HG03039 (cell line): Measurements from ENCODE around the gene PROSER1.
"Not testable (repeated sequence)": the region's sequence is repeated elsewhere in the genome, so short reads cannot be mapped to it uniquely, and the experiment has no call there.

Experiments
- ATAC-seq: cut with Tn5 transposase; IDR thresholded peaks from one replicate; pipeline ENCODE4 v1.9.1; 2021; ENCODE audit warnings: mild to moderate bottlenecking, moderate library complexity; ENCODE audit not compliant: unreplicated experiment

Gene PROSER1

GRCh38 chr13:39032150-39032549 is 5.7 kb downstream of the PROSER1 start:
- no peak for ATAC-seq

DNA sequence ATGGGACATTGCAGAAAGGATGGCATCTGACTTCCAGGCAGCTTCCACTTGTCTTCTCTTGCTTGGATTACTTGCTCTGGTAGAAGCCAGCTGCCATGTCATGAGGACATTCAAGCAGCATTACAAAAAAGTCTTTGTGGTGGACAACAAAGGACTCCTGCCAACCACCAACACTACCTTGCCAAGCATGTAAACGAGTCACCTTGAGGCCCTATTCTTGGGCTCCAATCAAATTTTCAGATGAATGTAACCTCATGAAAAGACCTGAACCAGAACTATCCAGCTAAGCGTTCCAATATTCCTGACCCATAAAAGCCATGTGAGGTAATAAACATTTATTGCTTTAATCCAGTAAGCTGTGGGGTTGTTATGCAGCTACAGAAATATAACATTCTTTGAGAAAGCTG is 12.5 kb downstream of the PROSER1 start:
- no peak for ATAC-seq

GRCh38 chr13:39023761-39024160 is 14.1 kb downstream of the PROSER1 start:
- no peak for ATAC-seq

DNA sequence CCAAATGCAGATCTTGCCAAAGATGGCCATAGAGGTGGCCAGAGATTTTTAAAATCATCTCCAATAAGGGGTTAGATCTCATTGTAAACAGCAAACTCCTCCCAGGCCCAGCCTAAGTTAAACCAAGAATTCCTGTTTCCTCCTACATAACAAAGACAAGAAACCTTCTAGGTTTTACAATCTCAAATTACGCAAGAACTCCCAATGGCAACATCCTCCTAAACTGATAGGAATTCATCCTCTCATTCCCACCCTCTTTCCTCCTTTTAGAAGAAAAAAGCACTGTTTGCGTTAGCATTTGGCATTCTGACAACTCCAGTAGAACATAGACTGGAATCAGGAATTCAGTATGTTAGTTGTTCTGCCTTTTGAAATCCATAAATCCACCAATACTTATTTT is 14.6 kb downstream of the PROSER1 start:
- no peak for ATAC-seq

GRCh38 chr13:39020853-39021462 is 16.9 kb downstream of the PROSER1 start:
- no peak for ATAC-seq

- peak; percentile 74 for ATAC-seq
These were observed 21.1 kb downstream of the PROSER1 start for GRCh38 chr13:39016787-39017186.

- peak; percentile 58 for ATAC-seq
These were observed 21.8 kb downstream of the PROSER1 start for GRCh38 chr13:39016087-39016486.

- no peak for ATAC-seq
These were observed 24.4 kb downstream of the PROSER1 start for GRCh38 chr13:39013462-39013861.

DNA sequence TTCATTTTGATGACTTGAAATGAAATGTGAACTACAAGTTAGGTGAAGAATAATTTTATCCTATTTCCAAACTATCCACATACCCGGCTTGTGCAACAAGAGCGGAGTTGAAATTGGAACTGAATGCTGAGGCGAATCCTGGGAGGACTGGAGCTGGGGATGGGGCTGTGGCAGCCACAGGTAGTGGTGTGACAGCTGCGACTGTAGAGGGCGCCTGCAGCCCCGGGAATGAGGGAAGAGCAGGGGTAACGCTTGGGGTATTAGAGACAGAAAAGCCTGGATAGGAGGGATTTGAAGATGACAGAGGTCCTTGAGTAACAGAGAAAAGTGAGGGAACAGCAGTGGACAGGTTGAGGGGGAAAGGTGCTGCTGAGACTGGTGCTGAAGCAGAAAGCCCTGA is 25.3 kb downstream of the PROSER1 start:
- no peak for ATAC-seq

DNA sequence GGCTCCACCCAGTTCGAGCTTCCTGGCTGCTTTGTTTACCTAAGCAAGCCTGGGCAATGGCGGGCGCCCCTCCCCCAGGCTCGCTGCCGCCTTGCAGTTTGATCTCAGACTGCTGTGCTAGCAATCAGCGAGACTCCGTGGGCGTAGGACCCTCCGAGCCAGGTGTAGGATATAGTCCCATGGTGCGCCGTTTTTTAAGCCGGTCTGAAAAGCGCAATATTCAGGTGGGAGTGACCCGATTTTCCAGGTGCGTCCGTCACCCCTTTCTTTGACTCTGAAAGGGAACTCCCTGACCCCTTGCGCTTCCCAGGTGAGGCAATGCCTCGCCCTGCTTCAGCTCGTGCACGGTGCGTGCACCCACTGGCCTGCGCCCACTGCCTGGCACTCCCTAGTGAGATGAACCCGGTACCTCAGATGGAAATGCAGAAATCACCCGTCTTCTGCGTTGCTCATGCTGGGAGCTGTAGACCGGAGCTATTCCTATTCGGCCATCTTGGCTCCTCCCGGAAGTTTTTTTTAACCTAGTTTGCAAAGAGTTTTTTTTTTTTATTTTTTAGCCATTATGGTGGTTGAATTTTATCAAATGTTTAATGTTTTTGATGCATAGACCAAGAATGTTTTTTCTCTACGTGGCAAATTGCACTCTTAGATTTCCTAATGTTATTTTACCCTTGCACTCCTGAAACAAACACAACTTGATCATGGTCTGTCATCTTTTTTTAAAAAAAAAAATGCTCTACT is 31.3 kb downstream of the PROSER1 start:
- ATAC-seq: not testable (repeated sequence)

DNA sequence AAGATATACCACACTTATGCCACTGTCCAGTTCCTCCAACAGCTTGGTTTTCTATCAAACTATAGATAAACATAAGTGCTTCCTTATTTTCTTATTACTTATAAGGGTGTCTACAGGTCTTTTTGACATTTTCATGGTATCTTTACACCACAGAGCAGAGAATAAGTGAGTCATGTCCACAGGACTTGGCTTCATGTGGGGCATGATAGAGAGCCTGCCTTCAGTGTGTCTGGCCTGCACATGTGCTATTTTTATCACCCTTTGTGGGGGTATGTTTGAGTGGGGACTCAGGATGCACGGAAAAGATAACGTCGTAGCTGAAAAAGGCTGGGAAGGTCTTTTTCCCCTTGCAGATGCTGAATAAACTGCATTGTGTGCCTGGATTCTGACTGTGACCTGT is 39.1 kb downstream of the PROSER1 start:
- no peak for ATAC-seq

GRCh38 chr13:38993381-38993780 is 44.5 kb downstream of the PROSER1 start:
- no peak for ATAC-seq

DNA sequence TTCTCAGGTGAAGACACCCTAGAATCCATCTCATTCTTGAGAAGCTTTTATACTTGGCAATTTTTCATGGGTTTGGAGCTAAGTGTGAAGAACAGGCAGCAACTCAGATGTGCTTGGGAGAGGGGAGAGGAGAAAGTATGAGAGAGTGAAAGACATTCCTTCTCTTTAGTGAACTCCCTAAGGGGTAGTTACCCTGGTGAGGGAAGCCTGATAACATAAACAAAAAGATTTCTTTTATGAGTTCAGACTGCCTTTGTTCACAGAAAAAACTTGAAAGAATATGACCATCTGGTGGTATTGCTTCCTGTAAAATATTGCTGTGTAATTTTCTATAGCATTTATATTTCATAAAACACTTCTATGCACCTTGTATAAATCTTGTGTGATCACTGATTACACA is 47.2 kb downstream of the PROSER1 start, which contains the start of gene STOML3:
STOML3 (minus strand) TSS at position 139 of the 400 bp plus-strand sequence; CDS start at position 29, 110 bp downstream.
- ATAC-seq: no peak

- ATAC-seq: no peak
These were observed 56.8 kb downstream of the PROSER1 start for GRCh38 chr13:38981096-38981495.

- ATAC-seq: no peak
These were observed 57.2 kb downstream of the PROSER1 start for GRCh38 chr13:38980750-38981078.

GRCh38 chr13:38979891-38980749 is 57.8 kb downstream of the PROSER1 start:
- ATAC-seq: no peak

GRCh38 chr13:38970380-38971051 is 67.4 kb downstream of the PROSER1 start:
- no peak for ATAC-seq

- no peak for ATAC-seq
These were observed 68.7 kb downstream of the PROSER1 start for GRCh38 chr13:38969187-38969586.

- no peak for ATAC-seq
These were observed 70.4 kb downstream of the PROSER1 start for GRCh38 chr13:38967446-38967845.

DNA sequence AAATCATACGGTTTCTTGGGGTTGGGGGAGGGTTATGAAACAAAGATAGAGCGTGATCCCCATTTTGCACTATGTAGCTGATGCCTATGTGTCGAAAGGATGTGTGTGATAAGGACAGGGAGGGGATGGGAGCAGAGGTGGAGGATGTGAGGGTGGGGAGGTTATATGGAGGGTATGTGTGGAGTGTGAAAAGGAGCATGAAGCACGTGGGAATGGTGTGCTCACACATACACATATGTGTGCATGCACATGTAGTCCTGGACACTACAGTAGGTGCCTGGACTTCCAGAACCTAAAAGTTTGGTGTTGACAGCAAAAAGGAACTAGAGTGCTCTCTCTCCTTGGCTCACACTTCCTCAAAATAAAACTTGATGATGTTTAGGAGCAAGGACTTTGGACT is 72.6 kb downstream of the PROSER1 start:
- no peak for ATAC-seq

- ATAC-seq: no peak
These were observed 77.7 kb downstream of the PROSER1 start for GRCh38 chr13:38960175-38960574.
